Measurements from ENCODE around the gene CD151.

GRCh38 chr11:854601-855329 lies 22.0 kb downstream of the CD151 start:
- TF ChIP-seq CTCF (IDR thresholded peaks at IDR 0.05; ENCODE audit: poor library complexity) (no peak), EZH2 (IDR thresholded peaks at IDR 0.05; ENCODE audit: borderline replicate concordance) (no peak), EZH2phosphoT487 (IDR thresholded peaks at IDR 0.05; ENCODE audit: low read depth, severe bottlenecking, unreplicated experiment) (no peak)
